GM19372 (cell line): Measurements from ENCODE around the gene TMEM196.

Experiments used
- ATAC-seq: cut with Tn5 transposase; IDR thresholded peaks from one replicate; pipeline ENCODE4 v1.9.1; 2021; ENCODE audit warnings: mild to moderate bottlenecking, low read depth, moderate library complexity; ENCODE audit not compliant: unreplicated experiment

Gene TMEM196

DNA sequence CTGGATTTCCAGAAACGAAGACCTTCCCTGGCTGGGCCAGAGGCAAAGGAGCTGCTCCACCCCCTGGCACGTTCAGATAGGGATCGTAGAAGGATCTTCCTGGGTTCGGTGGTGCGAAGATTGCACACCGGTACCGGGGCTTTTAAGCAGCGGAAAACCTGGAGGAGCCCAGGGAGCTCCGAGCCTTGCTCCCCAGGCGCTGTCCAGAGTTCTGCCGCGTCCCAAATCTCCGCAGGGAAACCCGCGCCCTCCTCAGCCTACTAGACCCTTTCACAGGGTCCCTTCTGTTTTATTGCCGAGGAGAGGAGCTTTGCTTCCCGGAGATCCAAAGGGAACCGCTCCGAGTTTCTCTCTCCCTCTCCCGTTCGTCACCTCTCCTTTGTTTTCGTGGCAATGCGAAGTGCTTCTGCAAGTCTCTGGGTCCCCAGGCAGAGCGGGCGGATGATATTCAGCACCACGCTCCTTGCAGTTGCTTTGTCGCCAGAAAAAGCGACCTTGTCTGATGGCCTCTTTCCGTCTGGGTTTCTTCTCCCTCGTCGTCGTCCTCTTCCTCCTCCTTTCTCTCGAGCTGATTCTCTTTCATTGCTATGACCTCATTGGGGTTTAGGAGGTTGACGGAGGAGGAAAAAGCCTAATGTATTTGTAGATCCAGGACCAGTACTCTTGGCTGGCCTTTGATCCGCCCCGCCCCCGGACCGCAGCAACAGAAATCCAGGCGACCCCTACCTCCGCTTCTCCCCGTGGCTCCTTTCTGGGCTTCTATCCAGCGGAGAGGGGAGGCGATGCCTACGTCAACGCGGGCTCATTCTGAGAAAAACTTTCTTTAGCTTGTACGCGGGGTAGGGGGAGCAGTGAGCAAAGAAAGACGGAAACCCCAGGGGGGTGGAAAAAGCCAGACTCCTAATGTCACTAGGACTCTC, at the start of gene TMEM196:
TSS of gene TMEM196 (minus strand) at position 777 of the 920 bp plus-strand sequence. CDS start 921 bp downstream, outside the sequence.
- no peak for ATAC-seq

DNA sequence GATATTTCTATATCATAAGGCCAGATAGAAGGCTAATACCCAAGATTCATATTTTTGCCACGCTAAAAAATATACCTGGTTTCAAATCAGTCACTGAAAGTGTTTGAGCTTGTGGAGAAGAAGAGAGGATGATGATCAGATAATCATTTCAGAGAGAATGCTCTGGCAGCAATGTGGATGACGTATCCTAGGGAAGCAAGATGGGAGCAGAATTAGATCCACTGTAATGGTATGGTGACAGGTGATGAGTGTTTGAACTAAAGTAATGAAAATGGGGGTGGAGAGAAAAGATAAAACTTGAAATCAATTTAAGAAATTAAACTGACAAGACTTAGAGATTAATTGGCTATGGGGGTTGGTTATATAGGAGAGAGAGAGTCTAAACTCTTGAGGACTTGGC, 42.7 kb upstream of the TMEM196 start:
- no peak for ATAC-seq

DNA sequence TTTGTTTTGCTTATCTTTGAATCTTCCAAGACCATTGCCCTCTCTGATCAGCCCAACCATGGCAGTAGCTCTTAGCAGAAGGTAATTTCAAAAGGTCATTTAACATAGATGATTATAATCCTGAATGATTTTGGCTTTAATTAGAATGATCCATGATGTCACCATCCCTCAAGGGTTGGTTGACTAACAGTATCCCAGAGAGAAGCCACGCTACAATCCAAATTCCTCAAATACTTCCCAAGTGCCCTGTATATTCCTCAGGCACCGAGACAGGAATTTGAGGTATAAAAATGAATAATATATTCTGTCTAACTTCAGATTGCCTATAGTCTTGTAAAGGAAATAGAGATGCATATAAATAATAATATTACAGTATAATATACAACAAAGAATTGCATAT, 42.1 kb upstream of the TMEM196 start:
- ATAC-seq: no peak

- no peak for ATAC-seq
Measured at GRCh38 chr7:19814776-19815175, 41.4 kb upstream of the TMEM196 start.

- ATAC-seq: no peak
Measured at GRCh38 chr7:19811386-19811785, 38.0 kb upstream of the TMEM196 start.

DNA sequence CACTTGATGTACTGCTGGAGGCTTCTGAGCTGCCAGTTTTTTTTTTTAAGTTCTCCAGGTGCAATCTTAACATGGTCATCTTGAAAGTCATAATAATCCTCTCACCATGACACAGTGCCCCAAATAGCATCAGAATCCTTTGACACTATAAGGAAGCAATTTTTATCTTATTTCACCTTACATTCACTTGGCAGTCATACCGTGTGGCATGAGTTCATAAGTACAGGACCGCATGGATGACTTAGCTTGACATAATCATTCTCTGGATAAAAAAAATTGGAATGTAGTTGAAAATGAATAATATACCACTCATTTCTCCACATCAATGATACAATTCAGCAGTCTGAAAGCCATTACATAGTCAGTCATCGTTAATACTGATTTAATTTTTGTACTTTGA, 25.6 kb upstream of the TMEM196 start:
- no peak for ATAC-seq

- ATAC-seq: no peak
Measured at GRCh38 chr7:19783541-19783940, 10.1 kb upstream of the TMEM196 start.

DNA sequence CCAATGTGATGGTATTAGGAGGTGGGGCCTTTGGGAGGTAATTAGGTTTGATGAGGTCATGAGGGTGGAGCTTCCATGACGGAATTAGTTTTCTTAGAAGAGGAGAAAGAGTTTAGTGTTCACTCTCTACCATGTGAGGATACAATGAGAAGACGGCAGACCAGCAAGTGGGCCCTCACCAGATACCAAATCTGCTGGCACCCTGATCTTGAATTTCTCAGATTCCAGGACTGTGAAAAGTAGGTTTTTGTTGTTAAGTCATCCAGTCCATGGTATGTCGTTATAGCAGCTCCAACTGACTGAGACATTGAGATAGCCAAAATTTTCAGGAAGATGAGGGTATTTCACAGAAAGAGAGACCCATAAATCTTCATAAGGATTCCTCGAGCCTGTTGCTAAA, 3.6 kb upstream of the TMEM196 start:
- ATAC-seq: no peak

DNA sequence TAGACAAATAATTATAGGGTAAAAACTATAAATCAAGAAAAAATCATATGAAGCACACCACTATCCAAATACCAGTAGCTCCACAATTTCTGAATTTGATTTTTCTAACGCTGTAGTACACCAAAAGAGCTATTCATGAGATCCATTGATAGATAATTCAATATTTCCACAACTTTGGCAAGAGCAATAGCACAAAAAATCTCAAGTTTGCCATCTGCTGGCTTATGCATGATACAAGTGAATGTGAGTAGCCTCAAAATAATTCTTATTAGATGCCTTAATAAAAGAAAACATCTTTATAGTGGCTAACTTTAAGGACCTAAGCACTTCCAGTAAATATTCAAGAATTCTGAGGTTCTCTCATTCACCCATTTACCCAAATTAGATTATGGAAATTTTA, 2.2 kb upstream of the TMEM196 start:
- no peak for ATAC-seq

DNA sequence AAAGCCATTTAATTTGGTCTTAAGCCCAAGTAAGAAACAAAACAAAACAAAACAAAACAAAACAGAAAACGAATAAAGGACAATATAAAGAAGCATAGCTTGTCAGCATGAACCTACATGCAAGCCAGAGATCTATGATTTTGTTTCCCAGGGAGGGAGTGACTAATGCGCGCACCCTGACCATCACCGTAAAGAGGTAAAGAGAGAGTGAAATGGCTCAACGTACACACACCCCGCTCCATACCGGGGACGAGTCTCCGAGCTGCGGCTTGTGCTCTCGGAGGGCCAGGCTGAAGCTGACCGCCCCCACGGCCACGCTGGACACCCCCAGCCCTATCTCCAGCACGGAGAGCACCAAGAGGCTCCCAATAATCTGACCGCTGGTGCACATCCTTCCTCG, 1.1 kb downstream of the TMEM196 start:
- no peak for ATAC-seq

GRCh38 chr7:19762631-19763030, 10.8 kb downstream of the TMEM196 start:
- ATAC-seq: no peak

GRCh38 chr7:19754521-19755116, 18.8 kb downstream of the TMEM196 start:
- no peak for ATAC-seq

GRCh38 chr7:19752020-19752419, 21.4 kb downstream of the TMEM196 start:
- ATAC-seq: no peak

- no peak for ATAC-seq
Measured at GRCh38 chr7:19749658-19750057, 23.8 kb downstream of the TMEM196 start.

DNA sequence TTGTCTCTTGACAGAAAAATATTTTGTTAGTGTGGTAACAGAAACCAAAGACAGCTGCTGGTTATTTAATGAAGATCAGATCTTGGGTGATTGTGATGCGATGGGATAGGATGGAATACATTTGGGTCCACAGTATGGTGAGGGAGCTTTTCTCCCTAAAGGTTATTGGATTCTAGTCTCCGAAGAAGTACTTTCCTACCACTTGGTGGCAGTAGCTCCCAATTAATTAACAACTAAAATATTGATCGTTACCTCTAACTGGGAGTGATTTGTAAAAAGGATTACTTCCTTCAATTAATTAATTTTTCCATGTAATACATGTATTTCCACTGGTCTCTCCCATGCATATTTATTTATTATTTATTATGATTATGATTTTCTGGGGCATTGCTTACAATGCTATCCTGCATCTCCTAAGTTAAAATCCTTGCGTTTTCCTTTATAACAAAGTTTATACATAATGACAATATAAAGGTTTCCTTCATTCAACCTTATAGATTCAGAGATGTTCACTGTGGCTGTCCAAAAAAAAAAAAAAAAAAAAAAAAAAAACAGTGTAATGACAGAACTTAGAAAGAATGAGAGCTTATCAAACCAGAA, 25.6 kb downstream of the TMEM196 start:
- no peak for ATAC-seq

- ATAC-seq: no peak
Measured at GRCh38 chr7:19744075-19744474, 29.3 kb downstream of the TMEM196 start.

- ATAC-seq: no peak
Measured at GRCh38 chr7:19728716-19729115, 44.7 kb downstream of the TMEM196 start.

DNA sequence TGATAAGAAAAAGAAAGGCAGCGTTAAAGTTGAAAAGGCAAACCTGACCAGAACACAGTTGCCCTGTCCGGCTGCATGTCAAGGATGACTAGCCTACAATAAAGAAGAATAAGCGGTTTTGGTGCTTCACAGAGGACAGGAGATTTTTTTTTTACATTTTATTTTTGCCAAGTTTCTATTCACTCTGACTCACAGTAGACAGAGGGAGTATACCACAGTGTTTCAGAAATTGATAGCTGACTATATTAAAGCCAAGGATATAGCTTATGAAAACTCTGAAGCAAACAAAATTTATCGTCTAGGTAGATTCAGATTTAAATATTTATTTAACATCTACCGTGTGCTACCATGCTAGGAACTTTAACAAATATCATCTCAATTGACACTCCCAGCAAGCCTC, 47.6 kb downstream of the TMEM196 start:
- ATAC-seq: no peak

GRCh38 chr7:19715499-19715898, 57.9 kb downstream of the TMEM196 start:
- no peak for ATAC-seq

- no peak for ATAC-seq
Measured at GRCh38 chr7:19713676-19714075, 59.7 kb downstream of the TMEM196 start.

GRCh38 chr7:19709249-19709578, 64.2 kb downstream of the TMEM196 start:
- ATAC-seq: no peak
